ENCODE data around the gene ATP6V1A. TPM values are rescaled to one million over a fixed set of nuclear protein-coding genes. Genes with fewer than 3 reads are reported as not detected.

ATP6V1A gene
- total and polyA plus RNA-seq, 2 of the 13 experiments (the other 11 are each of a cell fraction or from before 2014, with no cell fraction given), result 23.4 to 95.1 TPM

DNA sequence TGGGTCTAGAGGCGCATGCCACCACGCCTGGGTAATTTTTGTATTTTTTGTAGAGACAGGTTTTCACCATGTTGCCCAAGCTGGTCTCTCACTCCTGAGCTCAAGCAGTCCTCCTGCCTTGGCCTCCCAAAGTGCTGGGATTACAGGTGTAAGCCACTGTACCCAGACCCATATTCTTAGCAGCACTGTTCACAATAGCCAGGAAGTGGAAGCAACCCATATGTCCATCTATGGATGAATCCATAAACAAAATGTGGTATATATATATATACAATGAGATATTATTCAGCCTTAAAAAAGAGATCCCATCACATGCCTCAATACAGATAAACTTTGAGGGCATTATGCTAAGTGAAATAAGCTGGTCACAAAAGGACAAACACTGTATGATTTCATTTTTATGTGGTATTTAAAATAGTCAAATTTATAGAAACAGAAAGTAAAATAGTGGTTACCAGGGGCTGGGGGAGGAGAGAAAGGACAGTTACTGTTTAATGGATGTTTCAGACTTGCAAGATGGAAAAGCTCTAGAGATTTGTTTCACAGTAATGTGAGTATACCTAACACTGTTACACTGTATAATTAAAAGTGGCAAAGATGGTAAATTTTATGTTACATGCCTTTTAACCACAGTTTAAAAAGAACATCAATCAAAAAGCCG, 56.1 kb downstream of the ATP6V1A start:
- CTCF ChIA-PET (ENCODE audit: low intra/inter-chr PET ratio, low total read pairs), result no interaction called here
- ATAC-seq, result no peak

More for the DNA sequence above, 56.1 kb downstream of the ATP6V1A start:
- H4K20me1 ChIP-seq (ENCODE audit: insufficient read depth, low read length), result no peaks in the 10 kb centered on the region
- in situ Hi-C loops (cut with HindIII; ENCODE audit: extremely low pct_ligation_motif_present, low pct_unique_long_range_greater_than_20kb), result no loop called here
- no peaks in the 10 kb centered on the region for H3K79me2 ChIP-seq (ENCODE audit: insufficient read depth, low read length)
- no peak overlapping the region for H3K9ac ChIP-seq (ENCODE audit: insufficient read depth, low read depth, low read length)
- no peaks in the 10 kb centered on the region for H3K9me3 ChIP-seq (ENCODE audit: low read length)
- H3K4me1 ChIP-seq (ENCODE audit: insufficient read depth, low read length), result no peaks in the 10 kb centered on the region
- no TSS peak for BruUV-seq (replicated peaks)
- H3K4me3 ChIP-seq (replicated peaks in 1 of 3; ENCODE audit: insufficient read depth in 1 of 3, low read depth in 2 of 3, low read length in 3 of 3), result no peak overlapping the region
- FAIRE-seq (no peak), DNase-seq (ENCODE audit: low spot score) (no peak)
- no peak overlapping the region for H3K4me2 ChIP-seq (ENCODE audit: low read depth, low read length)
- intact Hi-C loops (cut with micrococcal nuclease; ENCODE audit: unreplicated experiment), result no loop called here
- no peak overlapping the region for H3K27ac ChIP-seq (ENCODE audit: extremely low read length, insufficient read depth, low read length)
- H3K27me3 ChIP-seq (ENCODE audit: control insufficient read depth in 1 of 2, insufficient read depth in 2 of 2, low read length in 2 of 2), result no peaks in the 10 kb centered on the region
- TF ChIP-seq, protein P1, sequence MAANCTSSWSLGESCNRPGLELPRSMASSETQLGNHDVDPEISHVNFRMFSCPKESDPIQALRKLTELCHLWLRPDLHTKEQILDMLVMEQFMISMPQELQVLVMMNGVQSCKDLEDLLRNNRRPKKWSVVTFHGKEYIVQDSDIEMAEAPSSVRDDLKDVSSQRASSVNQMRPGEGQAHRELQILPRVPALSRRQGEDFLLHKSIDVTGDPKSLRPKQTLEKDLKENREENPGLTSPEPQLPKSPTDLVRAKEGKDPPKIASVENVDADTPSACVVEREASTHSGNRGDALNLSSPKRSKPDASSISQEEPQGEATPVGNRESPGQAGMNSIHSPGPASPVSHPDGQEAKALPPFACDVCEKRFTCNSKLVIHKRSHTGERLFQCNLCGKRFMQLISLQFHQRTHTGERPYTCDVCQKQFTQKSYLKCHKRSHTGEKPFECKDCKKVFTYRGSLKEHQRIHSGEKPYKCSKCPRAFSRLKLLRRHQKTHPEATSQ (CRISPR knock-in tag; IDR thresholded peaks at IDR 0.05; ENCODE audit: borderline replicate concordance), result no peak
- TF ChIP-seq ZNF644 (CRISPR knock-in tag; IDR thresholded peaks at IDR 0.05; ENCODE audit: low read depth) (no peak), DPF2 (CRISPR knock-in tag; IDR thresholded peaks at IDR 0.05; ENCODE audit: borderline replicate concordance, low read depth) (no peak), DR1 (CRISPR knock-in tag; IDR thresholded peaks at IDR 0.05) (no peak)
- TF ChIP-seq, protein P2, sequence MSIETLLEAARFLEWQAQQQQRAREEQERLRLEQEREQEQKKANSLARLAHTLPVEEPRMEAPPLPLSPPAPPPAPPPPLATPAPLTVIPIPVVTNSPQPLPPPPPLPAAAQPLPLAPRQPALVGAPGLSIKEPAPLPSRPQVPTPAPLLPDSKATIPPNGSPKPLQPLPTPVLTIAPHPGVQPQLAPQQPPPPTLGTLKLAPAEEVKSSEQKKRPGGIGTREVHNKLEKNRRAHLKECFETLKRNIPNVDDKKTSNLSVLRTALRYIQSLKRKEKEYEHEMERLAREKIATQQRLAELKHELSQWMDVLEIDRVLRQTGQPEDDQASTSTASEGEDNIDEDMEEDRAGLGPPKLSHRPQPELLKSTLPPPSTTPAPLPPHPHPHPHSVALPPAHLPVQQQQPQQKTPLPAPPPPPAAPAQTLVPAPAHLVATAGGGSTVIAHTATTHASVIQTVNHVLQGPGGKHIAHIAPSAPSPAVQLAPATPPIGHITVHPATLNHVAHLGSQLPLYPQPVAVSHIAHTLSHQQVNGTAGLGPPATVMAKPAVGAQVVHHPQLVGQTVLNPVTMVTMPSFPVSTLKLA (IDR thresholded peaks at IDR 0.05), result no peak
- 96% methylated on average over 3 of the region's 3 CpGs for WGBS (ENCODE audit: low lambda C conversion rate)
- peaks cover 6 to 46% of the 10 kb centered on the region in 2 experiments for H3K36me3 ChIP-seq (replicated peaks in 1 of 2; ENCODE audit: control insufficient read depth in 1 of 2, insufficient read depth in 2 of 2, low read length in 2 of 2)
- H2AFZ ChIP-seq (ENCODE audit: low read length), result no peak overlapping the region
- POLR2A ChIA-PET, result no interaction called here
